H9 (cell line): ENCODE measurements around the gene FOXK1. TPM values are rescaled to one million over a fixed set of nuclear protein-coding genes. Genes with fewer than 3 reads are reported as not detected.

Source experiments
- DNase-seq: peaks from one replicate; pipeline ENCODE4 v3.0.0-alpha.2; 2017
- H2AFZ ChIP-seq: one replicate; pipeline ENCODE4 v1.6.1; 2013; ENCODE audit warnings: mild to moderate bottlenecking, low read length, control low read depth, moderate library complexity
- H2AK5ac ChIP-seq: 2 replicates; pipeline ENCODE4 v1.6.1; 2013; ENCODE audit warnings: low read length, control low read depth, mixed read lengths; ENCODE audit not compliant: insufficient read length
- H2BK120ac ChIP-seq: one replicate; pipeline ENCODE4 v1.6.1; 2013; ENCODE audit warnings: low read depth, mild to moderate bottlenecking, low read length, control low read depth, inconsistent platforms; ENCODE audit not compliant: poor library complexity, severe bottlenecking
- H2BK12ac ChIP-seq: 2 replicates; pipeline ENCODE4 v1.6.1; 2013; ENCODE audit warnings: low read length, control low read depth, mixed read lengths, low read depth; ENCODE audit not compliant: insufficient read length
- H2BK15ac ChIP-seq: 2 replicates; pipeline ENCODE4 v1.6.1; 2013; ENCODE audit warnings: low read depth, low read length, control low read depth
- H2BK20ac ChIP-seq: one replicate; pipeline ENCODE4 v1.6.1; 2013; ENCODE audit warnings: low read depth, mild to moderate bottlenecking, low read length, control low read depth, inconsistent platforms; ENCODE audit not compliant: poor library complexity, severe bottlenecking
- H2BK5ac ChIP-seq: 2 replicates; pipeline ENCODE4 v1.6.1; 2013; ENCODE audit warnings: low read length, control low read depth, mixed read lengths; ENCODE audit not compliant: insufficient read length
- H3K14ac ChIP-seq: 2 replicates; pipeline ENCODE4 v1.6.1; 2013; ENCODE audit warnings: low read length, control low read depth; ENCODE audit not compliant: insufficient read depth
- H3K18ac ChIP-seq: 2 replicates; pipeline ENCODE4 v1.6.1; 2013; ENCODE audit warnings: low read depth, mild to moderate bottlenecking, mixed read lengths, low read length, control low read depth; ENCODE audit not compliant: insufficient read length
- H3K23ac ChIP-seq: 2 replicates; pipeline ENCODE4 v1.6.1; 2013; ENCODE audit warnings: low read length, control low read depth, mixed read lengths, low read depth; ENCODE audit not compliant: insufficient read length
- H3K23me2 ChIP-seq: 2 replicates; pipeline ENCODE4 v1.6.1; 2013; ENCODE audit warnings: low read depth, mild to moderate bottlenecking, mixed read lengths, low read length, control low read depth; ENCODE audit not compliant: insufficient read length, poor library complexity, severe bottlenecking
- H3K27ac ChIP-seq: 2 replicates; pipeline ENCODE4 v1.5.1; 2013; ENCODE audit warnings: low read length, control low read depth, mixed read lengths, low read depth; ENCODE audit not compliant: insufficient read length
- H3K27me3 ChIP-seq: 2 replicates; pipeline ENCODE4 v1.6.1; 2013; ENCODE audit warnings: low read length, control low read depth, inconsistent platforms; ENCODE audit not compliant: insufficient read depth
- H3K4ac ChIP-seq: 2 replicates; pipeline ENCODE4 v1.6.1; 2013; ENCODE audit warnings: low read depth, mild to moderate bottlenecking, control low read depth, inconsistent platforms, low read length, moderate library complexity
- H3K4me1 ChIP-seq: 2 replicates; pipeline ENCODE4 v1.6.1; 2013; ENCODE audit warnings: low read length, control low read depth, inconsistent platforms; ENCODE audit not compliant: insufficient read depth
- H3K4me2 ChIP-seq: 2 replicates; pipeline ENCODE4 v1.6.1; 2013; ENCODE audit warnings: low read length, control low read depth, mixed read lengths; ENCODE audit not compliant: insufficient read length, insufficient read depth
- H3K56ac ChIP-seq: 2 replicates; pipeline ENCODE4 v1.6.1; 2013; ENCODE audit warnings: low read depth, mild to moderate bottlenecking, mixed read lengths, low read length, control low read depth; ENCODE audit not compliant: insufficient read length
- H3K79me1 ChIP-seq: 2 replicates; pipeline ENCODE4 v1.6.1; 2013; ENCODE audit warnings: low read depth, mild to moderate bottlenecking, moderate library complexity, low read length, control low read depth, inconsistent platforms; ENCODE audit not compliant: insufficient read depth, poor library complexity, severe bottlenecking
- H3K79me2 ChIP-seq: 2 replicates; pipeline ENCODE4 v1.6.1; 2013; ENCODE audit warnings: low read length, control low read depth, inconsistent platforms; ENCODE audit not compliant: insufficient read depth
- H3K9ac ChIP-seq: 2 replicates; pipeline ENCODE4 v1.6.1; 2013; ENCODE audit warnings: low read length, control low read depth, mixed read lengths; ENCODE audit not compliant: insufficient read length; ENCODE audit errors: extremely low read depth
- H3K9me3 ChIP-seq: one replicate; pipeline ENCODE4 v1.6.1; 2013; ENCODE audit warnings: low read depth, low read length, inconsistent platforms; ENCODE audit not compliant: control insufficient read depth
- H3T11ph ChIP-seq: one replicate; pipeline ENCODE4 v1.6.1; 2013; ENCODE audit warnings: mild to moderate bottlenecking, low read length, control low read depth, inconsistent platforms
- H4K20me1 ChIP-seq: one replicate; pipeline ENCODE4 v1.6.1; 2013; ENCODE audit not compliant: control insufficient read depth, insufficient read length, insufficient read depth
- H4K5ac ChIP-seq: 2 replicates; pipeline ENCODE4 v1.6.1; 2013; ENCODE audit warnings: low read depth, mild to moderate bottlenecking, mixed read lengths, low read length, control low read depth; ENCODE audit not compliant: insufficient read length
- H4K8ac ChIP-seq: replicated peaks from 2 replicates; pipeline ENCODE4 v1.6.1; 2013; ENCODE audit warnings: low read length, control low read depth, mixed read lengths, low read depth; ENCODE audit not compliant: insufficient read length
- H4K91ac ChIP-seq: 2 replicates; pipeline ENCODE4 v1.6.1; 2013; ENCODE audit warnings: low read depth, mild to moderate bottlenecking, moderate library complexity, mixed read lengths, low read length, control low read depth; ENCODE audit not compliant: insufficient read length
- H3K27ac Mint-ChIP-seq, 3 experiments: 2 replicates in 2 of 3; 3 replicates in 1 of 3; pipeline ENCODE4 v1.8.0; 2020 to 2021; ENCODE audit warnings: mixed read lengths in 3 of 3, mild to moderate bottlenecking in 1 of 3, moderate library complexity in 1 of 3
- H3K27me3 Mint-ChIP-seq: 2 replicates; pipeline ENCODE4 v1.8.0; 2021; ENCODE audit warnings: low read depth, mild to moderate bottlenecking, moderate library complexity, mixed read lengths
- H3K36me3 Mint-ChIP-seq, 3 experiments: 2 replicates in 2 of 3; 3 replicates in 1 of 3; pipeline ENCODE4 v1.8.0; 2020 to 2021; ENCODE audit warnings: low read depth in 3 of 3, mixed read lengths in 3 of 3; ENCODE audit not compliant: insufficient read depth in 1 of 3
- H3K4me1 Mint-ChIP-seq, 2 experiments: 2 replicates each; pipeline ENCODE4 v1.8.0; 2020; ENCODE audit warnings: mixed read lengths in 2 of 2
- H3K4me3 Mint-ChIP-seq, 2 experiments: 2 replicates in 1 of 2; 3 replicates in 1 of 2; pipeline ENCODE4 v1.8.0; 2020 to 2021; ENCODE audit warnings: mild to moderate bottlenecking in 2 of 2, mixed read lengths in 2 of 2, moderate library complexity in 1 of 2
- H3K9me3 Mint-ChIP-seq, 2 experiments: 2 replicates in 1 of 2; 3 replicates in 1 of 2; pipeline ENCODE4 v1.8.0; 2020; ENCODE audit warnings: mild to moderate bottlenecking in 2 of 2, mixed read lengths in 2 of 2, moderate library complexity in 1 of 2
- CTCF ChIP-seq: fragments of 200-600 bp; sonication (generic); conservative IDR thresholded peaks from 3 replicates; pipeline ENCODE4 v1.8.0; 2021; ENCODE audit warnings: antibody characterized with exemption, mild to moderate bottlenecking
- WGBS: extraction: QIAGEN DNeasy Blood & Tissue Kit; methylation state at CpG from one replicate; pipeline ENCODE4 v1.1.7; 2013; ENCODE audit warnings: missing lambda C conversion rate, low lambda C conversion rate, mixed read lengths; ENCODE audit not compliant: insufficient read length; ENCODE audit errors: extremely low coverage; 5-methylcytosine and 5-hydroxymethylcytosine counted together
- total RNA-seq: library from RNA; stranded (reverse); gene quantifications from 2 replicates; pipeline ENCODE4 v1.2.1, GENCODE V29; 2021

FOXK1 gene
- total RNA-seq, 1 experiment from 2014 or later: 14.4 TPM

- H3K27me3 Mint-ChIP-seq: peaks cover 3% of the 10 kb centered on the region; the same call in 1 of the 2 replicates
- Histone ChIP-seq H4K20me1 (no peaks in the 10 kb centered on the region), H4K91ac (no peak overlapping the region), H2AK5ac (no peak overlapping the region), H4K5ac (no peak overlapping the region), H3K79me2 (no peaks in the 10 kb centered on the region), H2BK15ac (no peak overlapping the region; the same call in 1 of the 2 replicates), H2BK20ac (no peak overlapping the region), H3K4me2 (no peak overlapping the region), H2BK12ac (no peak overlapping the region), H3K79me1 (no peaks in the 10 kb centered on the region), H2BK120ac (no peak overlapping the region), H3K23ac (no peak overlapping the region), H3K23me2 (peaks cover 12% of the 10 kb centered on the region), H4K8ac (no peak overlapping the region), H2AFZ (no peak overlapping the region), H3T11ph (no peak overlapping the region), H3K18ac (no peak overlapping the region), H3K27ac (no peak overlapping the region), H3K9me3 (no peaks in the 10 kb centered on the region), H2BK5ac (no peak overlapping the region), H3K9ac (no peak overlapping the region), H3K4me1 (no peaks in the 10 kb centered on the region), H3K56ac (no peak overlapping the region), H3K14ac (no peak overlapping the region), H3K27me3 (no peaks in the 10 kb centered on the region), H3K4ac (no peak overlapping the region)
- WGBS: no CpG with 5 or more reads among the region's 9 CpGs
- H3K4me1 Mint-ChIP-seq: peaks cover 9 to 11% of the 10 kb centered on the region in 2 experiments
- no peaks in the 10 kb centered on the region for H3K9me3 Mint-ChIP-seq
- H3K27ac Mint-ChIP-seq: no peak overlapping the region
- no peak for TF ChIP-seq CTCF
- DNase-seq: no peak
- peaks cover 0 to 4% (median 0%) of the 10 kb centered on the region in 3 experiments; a peak in 2 of 7 replicates for H3K36me3 Mint-ChIP-seq
- no peak overlapping the region for H3K4me3 Mint-ChIP-seq
Measured at GRCh38 chr7:4770886-4771285, 88.8 kb downstream of the FOXK1 start.
